GM12874 (cell line): ENCODE results near the gene STK16.

Source experiments
- TF ChIP-seq, protein P1 (sequence below): IDR thresholded peaks from 2 replicates; pipeline ENCODE4 v1.5.1; 2011; ENCODE audit warnings: low read depth, mild to moderate bottlenecking, control low read depth, low read length, moderate library complexity; ENCODE audit not compliant: insufficient read depth

The STK16 gene

DNA sequence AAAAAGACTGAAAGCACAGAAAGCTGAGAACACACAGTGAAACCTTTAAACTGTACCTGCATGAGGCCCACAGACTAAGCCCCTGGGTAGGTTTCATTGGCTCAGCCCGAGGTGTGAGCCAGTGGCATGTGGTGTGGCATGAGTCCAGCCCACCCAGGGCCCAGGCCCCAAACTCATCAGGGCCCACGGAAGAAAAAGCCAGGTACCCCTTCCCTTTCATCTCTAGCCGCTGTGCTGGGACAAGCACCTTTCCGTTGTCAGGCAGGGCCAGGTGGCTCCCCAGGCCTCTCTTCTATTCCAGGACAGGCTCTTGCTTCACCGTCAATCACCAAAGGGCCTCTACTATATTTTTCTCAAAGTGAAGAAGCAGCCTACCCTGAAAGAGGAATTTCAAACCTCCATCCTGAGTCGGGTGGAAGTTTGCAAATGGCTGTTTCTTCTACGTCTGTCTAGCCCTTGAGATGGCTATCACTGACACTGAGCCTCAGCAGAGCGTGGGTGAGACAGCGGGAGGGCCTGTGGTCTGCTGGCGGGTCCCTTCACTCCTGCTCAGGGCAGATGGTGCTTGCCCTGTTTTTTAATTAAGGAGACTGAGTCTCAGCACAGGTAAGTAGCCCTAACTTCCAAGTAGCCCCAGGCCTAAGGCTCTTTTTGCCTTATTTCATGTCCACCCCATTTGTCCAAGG is 42.4 kb downstream of the STK16 start:
- TF ChIP-seq, protein P1, sequence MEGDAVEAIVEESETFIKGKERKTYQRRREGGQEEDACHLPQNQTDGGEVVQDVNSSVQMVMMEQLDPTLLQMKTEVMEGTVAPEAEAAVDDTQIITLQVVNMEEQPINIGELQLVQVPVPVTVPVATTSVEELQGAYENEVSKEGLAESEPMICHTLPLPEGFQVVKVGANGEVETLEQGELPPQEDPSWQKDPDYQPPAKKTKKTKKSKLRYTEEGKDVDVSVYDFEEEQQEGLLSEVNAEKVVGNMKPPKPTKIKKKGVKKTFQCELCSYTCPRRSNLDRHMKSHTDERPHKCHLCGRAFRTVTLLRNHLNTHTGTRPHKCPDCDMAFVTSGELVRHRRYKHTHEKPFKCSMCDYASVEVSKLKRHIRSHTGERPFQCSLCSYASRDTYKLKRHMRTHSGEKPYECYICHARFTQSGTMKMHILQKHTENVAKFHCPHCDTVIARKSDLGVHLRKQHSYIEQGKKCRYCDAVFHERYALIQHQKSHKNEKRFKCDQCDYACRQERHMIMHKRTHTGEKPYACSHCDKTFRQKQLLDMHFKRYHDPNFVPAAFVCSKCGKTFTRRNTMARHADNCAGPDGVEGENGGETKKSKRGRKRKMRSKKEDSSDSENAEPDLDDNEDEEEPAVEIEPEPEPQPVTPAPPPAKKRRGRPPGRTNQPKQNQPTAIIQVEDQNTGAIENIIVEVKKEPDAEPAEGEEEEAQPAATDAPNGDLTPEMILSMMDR, result no peak

DNA sequence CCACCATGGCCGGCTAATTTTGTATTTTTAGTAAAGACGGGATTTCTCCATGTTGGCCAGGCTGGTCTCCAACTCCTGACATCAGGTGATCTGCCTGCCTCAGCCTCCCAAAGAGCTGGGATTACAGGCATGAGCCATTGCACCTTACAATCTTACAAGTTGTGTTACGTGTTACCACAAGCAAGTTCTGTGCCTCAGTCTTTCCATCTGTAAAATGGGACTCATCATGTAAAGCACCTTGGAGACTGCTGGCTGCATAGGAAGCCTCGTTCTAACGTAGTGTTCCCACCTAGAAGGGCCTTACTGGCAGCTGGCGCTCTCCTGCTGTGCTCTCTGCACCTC is 43.9 kb downstream of the STK16 start:
- TF ChIP-seq, protein P1, result no peak

DNA sequence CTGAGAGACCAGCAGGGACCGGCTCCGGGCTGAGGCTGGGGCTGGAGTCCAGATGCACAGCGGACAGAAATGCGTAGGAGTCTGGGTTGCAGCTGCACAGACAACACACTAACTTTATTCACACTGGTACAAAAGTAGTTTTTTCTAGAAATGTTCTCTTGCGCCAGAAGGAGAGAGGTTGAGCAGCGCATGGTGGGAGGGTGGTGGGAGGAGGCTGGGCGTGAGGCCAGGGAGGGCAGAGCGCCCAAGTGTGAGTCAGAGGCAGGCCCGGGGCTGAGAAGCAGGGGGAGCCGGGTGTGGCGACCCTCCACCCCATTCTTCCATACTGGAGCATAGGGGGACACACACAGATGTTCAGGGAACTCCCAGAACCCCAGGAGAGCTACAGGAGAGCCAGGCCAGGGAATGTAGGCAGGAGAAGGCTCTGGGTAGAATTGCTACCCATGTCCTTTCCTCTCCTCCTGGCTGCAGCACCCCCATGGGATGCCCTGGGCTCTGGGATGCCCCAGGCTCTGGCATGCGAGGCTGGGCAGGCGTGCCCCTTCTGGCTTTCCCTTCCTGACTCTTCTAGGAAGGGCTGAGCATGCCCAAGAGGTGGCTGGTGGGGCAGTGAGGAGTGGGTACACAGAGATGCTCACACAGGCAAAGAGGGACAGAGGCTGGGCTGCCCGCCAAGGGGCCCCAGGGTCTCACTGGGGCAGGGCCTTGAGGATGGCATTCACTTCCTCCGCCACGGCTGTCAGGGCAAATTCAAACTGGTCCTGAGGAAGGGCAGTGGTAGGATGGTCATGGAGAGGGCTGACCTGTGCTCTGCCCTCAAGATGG is 44.5 kb downstream of the STK16 start:
- TF ChIP-seq, protein P1, result no peak

DNA sequence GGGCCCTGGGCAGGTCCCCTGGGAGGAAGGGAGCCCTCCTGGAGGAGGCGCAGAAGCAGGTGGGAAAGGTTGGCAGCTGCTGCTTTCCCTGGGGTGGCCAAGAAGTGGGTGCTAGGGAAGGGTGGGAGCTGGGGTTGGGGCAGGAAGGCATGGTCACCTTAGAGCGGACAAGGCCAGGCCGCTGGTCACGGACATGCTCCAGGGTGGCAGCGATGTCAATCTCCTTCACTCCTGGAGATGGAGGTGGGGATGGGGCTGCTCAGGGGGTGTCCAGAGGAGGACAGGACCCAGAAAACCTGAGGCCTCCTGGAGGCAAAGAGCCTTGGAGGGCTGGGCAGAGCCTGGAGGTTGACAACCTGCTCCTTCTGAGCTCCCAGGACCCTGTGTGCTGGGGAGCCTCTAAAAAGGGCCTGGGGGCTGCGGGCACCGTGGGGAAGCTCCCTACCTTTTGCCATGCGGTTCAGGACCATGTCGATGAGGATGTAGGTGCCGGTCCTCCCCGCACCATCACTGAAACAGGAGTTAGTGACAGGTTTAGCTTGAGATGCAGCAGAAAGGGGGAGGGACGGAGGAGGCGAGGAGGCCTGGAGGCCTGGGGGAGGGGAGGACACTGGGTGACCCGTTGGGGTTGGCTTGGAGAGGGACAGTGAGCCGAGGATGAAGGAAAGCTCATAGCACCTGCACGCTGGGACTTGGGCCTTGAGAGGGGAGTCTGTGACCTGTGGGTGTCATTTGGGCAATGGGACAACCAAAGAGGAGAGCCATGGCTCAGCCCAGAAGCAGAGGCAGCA is 45.3 kb downstream of the STK16 start:
- TF ChIP-seq, protein P1, result no peak

DNA sequence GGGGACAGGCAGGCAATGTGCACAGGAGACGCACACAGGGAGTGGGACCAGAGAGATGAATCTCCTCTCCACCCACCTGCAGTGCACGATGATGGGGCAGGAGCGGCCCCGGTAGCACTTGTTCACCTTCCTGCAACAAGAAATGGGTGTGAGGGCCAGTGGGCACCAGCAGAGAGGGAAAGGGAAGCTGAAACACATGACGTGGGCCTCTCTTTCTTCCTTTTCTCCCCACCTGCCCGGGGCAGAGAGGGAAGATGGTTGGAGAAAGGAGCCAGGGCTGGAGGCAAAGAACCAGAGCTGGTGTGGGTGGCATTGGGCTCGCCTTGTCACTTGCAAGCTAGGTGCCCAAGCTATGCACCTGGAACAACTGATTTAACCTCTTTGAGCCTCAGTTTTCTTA is 46.1 kb downstream of the STK16 start:
- TF ChIP-seq, protein P1, result no peak

DNA sequence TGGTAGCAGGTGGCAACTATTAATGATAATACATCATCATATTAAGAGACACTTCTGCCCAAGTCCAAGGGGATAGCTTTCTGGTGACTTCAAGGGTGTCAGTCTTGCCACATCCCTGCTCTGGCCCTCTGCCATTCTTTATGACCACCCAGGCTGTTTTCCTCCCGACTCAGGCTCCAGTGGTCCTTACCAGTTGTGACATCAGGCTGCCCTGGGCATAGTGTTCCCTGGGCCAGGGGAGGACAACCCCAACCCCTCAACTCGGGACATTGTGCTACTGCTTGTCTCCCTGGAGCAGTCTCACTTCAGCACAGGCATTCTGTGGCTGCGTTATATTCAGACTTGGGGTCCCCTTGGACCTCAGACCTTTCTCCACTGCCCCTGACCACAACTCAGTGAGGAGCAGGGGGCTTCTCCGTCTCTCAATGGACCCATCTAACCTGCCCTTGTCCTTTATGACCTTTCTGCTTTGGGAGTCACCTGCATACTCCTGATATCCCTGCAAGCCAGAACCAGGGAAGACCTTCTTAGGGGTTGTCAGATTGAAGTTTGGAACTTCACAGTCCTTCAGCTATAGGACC is 46.7 kb downstream of the STK16 start:
- TF ChIP-seq, protein P1, result no peak

DNA sequence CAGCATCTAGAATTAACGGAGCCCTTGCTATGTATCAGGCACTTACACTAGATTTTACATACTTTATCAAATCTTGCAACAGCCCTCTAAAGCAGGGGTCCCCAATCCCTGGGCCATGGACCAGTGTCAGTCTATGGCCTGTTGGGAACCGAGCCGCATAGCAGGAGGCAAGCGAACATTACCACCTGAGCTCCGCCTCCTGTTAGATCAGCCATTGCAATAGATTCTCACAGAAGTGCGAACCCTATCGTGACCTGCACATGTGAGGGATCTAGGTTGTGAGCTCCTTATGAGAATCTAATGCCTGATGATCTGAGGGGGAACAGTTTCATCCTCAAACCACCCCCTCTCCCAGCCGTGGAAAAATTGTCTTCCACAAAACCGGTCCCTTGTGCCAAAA is 47.3 kb downstream of the STK16 start:
- TF ChIP-seq, protein P1, result no peak
